ENCODE data around the gene CLNK. TPM values are rescaled to one million over a fixed set of nuclear protein-coding genes. Genes with fewer than 3 reads are reported as not detected.

CLNK gene
- total and polyA plus RNA-seq, 2 of the 8 experiments (the other 6 are each of a cell fraction or from before 2014, with no cell fraction given): not detected

DNA sequence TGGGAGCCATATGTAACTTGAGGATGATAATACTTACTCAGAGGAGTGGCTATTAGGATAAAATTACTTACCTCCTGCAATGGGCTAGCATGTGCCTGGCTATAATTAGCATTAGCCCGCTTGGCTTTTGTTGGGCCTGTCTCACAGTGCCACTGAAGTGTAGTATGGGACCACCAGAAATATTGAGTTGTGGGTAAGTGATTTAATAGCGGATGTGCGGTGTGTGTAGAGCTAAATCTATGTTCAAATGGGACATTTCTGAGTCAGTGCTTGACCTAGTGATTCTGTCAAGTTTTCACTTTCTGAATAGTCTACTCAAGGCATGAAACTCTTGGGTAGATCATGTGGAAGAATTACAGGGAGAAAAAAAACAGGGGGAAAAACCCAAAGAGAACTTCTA lies 3.5 kb upstream of the CLNK start (continued):
- TF ChIP-seq, protein P1, sequence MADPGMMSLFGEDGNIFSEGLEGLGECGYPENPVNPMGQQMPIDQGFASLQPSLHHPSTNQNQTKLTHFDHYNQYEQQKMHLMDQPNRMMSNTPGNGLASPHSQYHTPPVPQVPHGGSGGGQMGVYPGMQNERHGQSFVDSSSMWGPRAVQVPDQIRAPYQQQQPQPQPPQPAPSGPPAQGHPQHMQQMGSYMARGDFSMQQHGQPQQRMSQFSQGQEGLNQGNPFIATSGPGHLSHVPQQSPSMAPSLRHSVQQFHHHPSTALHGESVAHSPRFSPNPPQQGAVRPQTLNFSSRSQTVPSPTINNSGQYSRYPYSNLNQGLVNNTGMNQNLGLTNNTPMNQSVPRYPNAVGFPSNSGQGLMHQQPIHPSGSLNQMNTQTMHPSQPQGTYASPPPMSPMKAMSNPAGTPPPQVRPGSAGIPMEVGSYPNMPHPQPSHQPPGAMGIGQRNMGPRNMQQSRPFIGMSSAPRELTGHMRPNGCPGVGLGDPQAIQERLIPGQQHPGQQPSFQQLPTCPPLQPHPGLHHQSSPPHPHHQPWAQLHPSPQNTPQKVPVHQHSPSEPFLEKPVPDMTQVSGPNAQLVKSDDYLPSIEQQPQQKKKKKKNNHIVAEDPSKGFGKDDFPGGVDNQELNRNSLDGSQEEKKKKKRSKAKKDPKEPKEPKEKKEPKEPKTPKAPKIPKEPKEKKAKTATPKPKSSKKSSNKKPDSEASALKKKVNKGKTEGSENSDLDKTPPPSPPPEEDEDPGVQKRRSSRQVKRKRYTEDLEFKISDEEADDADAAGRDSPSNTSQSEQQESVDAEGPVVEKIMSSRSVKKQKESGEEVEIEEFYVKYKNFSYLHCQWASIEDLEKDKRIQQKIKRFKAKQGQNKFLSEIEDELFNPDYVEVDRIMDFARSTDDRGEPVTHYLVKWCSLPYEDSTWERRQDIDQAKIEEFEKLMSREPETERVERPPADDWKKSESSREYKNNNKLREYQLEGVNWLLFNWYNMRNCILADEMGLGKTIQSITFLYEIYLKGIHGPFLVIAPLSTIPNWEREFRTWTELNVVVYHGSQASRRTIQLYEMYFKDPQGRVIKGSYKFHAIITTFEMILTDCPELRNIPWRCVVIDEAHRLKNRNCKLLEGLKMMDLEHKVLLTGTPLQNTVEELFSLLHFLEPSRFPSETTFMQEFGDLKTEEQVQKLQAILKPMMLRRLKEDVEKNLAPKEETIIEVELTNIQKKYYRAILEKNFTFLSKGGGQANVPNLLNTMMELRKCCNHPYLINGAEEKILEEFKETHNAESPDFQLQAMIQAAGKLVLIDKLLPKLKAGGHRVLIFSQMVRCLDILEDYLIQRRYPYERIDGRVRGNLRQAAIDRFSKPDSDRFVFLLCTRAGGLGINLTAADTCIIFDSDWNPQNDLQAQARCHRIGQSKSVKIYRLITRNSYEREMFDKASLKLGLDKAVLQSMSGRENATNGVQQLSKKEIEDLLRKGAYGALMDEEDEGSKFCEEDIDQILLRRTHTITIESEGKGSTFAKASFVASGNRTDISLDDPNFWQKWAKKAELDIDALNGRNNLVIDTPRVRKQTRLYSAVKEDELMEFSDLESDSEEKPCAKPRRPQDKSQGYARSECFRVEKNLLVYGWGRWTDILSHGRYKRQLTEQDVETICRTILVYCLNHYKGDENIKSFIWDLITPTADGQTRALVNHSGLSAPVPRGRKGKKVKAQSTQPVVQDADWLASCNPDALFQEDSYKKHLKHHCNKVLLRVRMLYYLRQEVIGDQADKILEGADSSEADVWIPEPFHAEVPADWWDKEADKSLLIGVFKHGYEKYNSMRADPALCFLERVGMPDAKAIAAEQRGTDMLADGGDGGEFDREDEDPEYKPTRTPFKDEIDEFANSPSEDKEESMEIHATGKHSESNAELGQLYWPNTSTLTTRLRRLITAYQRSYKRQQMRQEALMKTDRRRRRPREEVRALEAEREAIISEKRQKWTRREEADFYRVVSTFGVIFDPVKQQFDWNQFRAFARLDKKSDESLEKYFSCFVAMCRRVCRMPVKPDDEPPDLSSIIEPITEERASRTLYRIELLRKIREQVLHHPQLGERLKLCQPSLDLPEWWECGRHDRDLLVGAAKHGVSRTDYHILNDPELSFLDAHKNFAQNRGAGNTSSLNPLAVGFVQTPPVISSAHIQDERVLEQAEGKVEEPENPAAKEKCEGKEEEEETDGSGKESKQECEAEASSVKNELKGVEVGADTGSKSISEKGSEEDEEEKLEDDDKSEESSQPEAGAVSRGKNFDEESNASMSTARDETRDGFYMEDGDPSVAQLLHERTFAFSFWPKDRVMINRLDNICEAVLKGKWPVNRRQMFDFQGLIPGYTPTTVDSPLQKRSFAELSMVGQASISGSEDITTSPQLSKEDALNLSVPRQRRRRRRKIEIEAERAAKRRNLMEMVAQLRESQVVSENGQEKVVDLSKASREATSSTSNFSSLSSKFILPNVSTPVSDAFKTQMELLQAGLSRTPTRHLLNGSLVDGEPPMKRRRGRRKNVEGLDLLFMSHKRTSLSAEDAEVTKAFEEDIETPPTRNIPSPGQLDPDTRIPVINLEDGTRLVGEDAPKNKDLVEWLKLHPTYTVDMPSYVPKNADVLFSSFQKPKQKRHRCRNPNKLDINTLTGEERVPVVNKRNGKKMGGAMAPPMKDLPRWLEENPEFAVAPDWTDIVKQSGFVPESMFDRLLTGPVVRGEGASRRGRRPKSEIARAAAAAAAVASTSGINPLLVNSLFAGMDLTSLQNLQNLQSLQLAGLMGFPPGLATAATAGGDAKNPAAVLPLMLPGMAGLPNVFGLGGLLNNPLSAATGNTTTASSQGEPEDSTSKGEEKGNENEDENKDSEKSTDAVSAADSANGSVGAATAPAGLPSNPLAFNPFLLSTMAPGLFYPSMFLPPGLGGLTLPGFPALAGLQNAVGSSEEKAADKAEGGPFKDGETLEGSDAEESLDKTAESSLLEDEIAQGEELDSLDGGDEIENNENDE (IDR thresholded peaks at IDR 0.05; ENCODE audit: insufficient replicate concordance, low read length): no peak
- TF ChIP-seq RAD21 (IDR thresholded peaks at IDR 0.05 in 1 of 2, conservative IDR thresholded peaks at IDR 0.05 in 1 of 2; ENCODE audit: low read depth in 2 of 2, low read length in 2 of 2): no peak
- no peak for TF ChIP-seq SRF (IDR thresholded peaks at IDR 0.05; ENCODE audit: low read depth, low read length)
- TF ChIP-seq, protein P2, sequence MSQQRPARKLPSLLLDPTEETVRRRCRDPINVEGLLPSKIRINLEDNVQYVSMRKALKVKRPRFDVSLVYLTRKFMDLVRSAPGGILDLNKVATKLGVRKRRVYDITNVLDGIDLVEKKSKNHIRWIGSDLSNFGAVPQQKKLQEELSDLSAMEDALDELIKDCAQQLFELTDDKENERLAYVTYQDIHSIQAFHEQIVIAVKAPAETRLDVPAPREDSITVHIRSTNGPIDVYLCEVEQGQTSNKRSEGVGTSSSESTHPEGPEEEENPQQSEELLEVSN (IDR thresholded peaks at IDR 0.05): no peak
- no peak for TF ChIP-seq ZNF274 (IDR thresholded peaks at IDR 0.05; ENCODE audit: borderline replicate concordance, extremely low read depth, low read length)
- TF ChIP-seq TAF7 (optimal IDR thresholded peaks at IDR 0.05; ENCODE audit: borderline replicate concordance, low read depth, low read length): no peak
- TF ChIP-seq, protein P3, sequence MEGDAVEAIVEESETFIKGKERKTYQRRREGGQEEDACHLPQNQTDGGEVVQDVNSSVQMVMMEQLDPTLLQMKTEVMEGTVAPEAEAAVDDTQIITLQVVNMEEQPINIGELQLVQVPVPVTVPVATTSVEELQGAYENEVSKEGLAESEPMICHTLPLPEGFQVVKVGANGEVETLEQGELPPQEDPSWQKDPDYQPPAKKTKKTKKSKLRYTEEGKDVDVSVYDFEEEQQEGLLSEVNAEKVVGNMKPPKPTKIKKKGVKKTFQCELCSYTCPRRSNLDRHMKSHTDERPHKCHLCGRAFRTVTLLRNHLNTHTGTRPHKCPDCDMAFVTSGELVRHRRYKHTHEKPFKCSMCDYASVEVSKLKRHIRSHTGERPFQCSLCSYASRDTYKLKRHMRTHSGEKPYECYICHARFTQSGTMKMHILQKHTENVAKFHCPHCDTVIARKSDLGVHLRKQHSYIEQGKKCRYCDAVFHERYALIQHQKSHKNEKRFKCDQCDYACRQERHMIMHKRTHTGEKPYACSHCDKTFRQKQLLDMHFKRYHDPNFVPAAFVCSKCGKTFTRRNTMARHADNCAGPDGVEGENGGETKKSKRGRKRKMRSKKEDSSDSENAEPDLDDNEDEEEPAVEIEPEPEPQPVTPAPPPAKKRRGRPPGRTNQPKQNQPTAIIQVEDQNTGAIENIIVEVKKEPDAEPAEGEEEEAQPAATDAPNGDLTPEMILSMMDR (IDR thresholded peaks at IDR 0.05; ENCODE audit: control extremely low read depth in 1 of 3, insufficient read depth in 1 of 3, low read depth in 1 of 3, low read length in 3 of 3): no peak
